Lower leg skin (tissue), 4 donors: ENCODE results near the gene IL1RAP. TPM values are rescaled to one million over a fixed set of nuclear protein-coding genes. Genes with fewer than 3 reads are reported as not detected.

ENCODE experiments used
- DNase-seq, 2 donors: peaks; one replicate each; pipeline ENCODE4 v3.0.0-alpha.2; 2019; ENCODE audit warnings: low spot score in 2 of 2
- H3K4me3 ChIP-seq: fragments of 200-600 bp; sonication (generic); 2 replicates; pipeline ENCODE4 v1.5.1; 2017; ENCODE audit warnings: mild to moderate bottlenecking, low read depth; ENCODE audit not compliant: poor library complexity, severe bottlenecking
- POLR2A ChIP-seq, 2 donors: fragments of 450-650 bp; IDR thresholded peaks; one replicate each; pipeline ENCODE4 v1.6.1; 2016 to 2017; ENCODE audit warnings: antibody characterized with exemption in 2 of 2, mild to moderate bottlenecking in 1 of 2, moderate library complexity in 1 of 2
- WGBS, 2 donors: methylation state at CpG; one replicate each; pipeline ENCODE4 v1.1.5; 2018; 5-methylcytosine and 5-hydroxymethylcytosine counted together
- intact Hi-C: fragments of 100-400 bp; cut with DNase I; formaldehyde crosslinking; loops from one replicate; pipeline ENCODE4 v1.15.0; 2023; ENCODE audit warnings: low total_unique reads
- total RNA-seq, 4 donors: library from RNA; depleted of rRNA; stranded (reverse); fragments of >200 nt; gene quantifications; one replicate each; pipeline ENCODE4 v1.1.0, GENCODE V29; 2016
- TF ChIP-seq, protein P1 (sequence below), 3 donors: fragments of 450-650 bp; IDR thresholded peaks; one replicate each; pipeline ENCODE4 v1.5.1; 2016; ENCODE audit warnings: antibody characterized with exemption in 3 of 3, mild to moderate bottlenecking in 3 of 3, moderate library complexity in 2 of 3

The IL1RAP gene
- total RNA-seq, 4 donors from 2014 or later: 18.5 to 37.7 (median 23.9) TPM

DNA sequence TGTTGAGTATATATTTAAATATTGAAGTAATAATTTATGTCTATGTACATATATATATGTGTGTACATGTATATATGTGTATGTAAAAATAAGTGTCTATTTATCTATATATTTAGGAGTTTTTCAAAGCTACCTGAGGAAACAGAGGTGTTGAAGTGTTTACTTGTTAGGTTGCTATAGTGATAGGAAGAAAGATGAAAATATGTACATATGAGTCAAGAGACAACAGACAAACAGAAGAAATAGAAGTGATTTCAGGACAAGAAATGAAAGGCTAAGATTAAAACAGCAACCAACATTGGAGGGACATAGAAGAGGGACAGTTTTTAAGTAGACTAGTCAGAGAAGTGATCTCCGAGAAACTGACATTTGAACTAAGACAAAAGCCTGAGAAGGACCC, 11.1 kb downstream of the IL1RAP start:
- DNase-seq: no peak
- TF ChIP-seq POLR2A (IDR thresholded peaks at IDR 0.05): no peak
- TF ChIP-seq, protein P1, sequence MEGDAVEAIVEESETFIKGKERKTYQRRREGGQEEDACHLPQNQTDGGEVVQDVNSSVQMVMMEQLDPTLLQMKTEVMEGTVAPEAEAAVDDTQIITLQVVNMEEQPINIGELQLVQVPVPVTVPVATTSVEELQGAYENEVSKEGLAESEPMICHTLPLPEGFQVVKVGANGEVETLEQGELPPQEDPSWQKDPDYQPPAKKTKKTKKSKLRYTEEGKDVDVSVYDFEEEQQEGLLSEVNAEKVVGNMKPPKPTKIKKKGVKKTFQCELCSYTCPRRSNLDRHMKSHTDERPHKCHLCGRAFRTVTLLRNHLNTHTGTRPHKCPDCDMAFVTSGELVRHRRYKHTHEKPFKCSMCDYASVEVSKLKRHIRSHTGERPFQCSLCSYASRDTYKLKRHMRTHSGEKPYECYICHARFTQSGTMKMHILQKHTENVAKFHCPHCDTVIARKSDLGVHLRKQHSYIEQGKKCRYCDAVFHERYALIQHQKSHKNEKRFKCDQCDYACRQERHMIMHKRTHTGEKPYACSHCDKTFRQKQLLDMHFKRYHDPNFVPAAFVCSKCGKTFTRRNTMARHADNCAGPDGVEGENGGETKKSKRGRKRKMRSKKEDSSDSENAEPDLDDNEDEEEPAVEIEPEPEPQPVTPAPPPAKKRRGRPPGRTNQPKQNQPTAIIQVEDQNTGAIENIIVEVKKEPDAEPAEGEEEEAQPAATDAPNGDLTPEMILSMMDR (IDR thresholded peaks at IDR 0.05): no peak
- intact Hi-C loops: no loop called here
- WGBS, 2 donors: 97% methylated on average over 1 of the region's 1 CpG
- no peak overlapping the region for H3K4me3 ChIP-seq

DNA sequence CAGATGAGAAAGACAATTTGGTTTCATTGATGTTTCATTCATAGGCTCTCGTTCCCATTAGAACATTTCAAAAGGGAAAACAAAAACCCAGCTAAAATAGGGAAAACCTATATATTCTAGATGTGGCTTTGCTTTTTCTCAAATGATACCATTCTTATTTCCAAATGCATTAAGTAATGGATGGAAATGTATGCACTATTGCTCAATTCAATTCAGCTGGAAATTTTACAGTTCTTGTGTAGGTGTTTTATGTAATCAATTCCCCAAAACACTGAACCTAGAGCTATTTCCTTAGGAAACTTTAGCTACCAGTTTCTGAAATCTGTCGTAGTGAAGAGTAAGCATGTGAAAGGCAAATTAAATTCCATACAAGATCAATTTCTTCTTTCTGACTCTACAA, 11.7 kb downstream of the IL1RAP start:
- TF ChIP-seq, protein P1 (IDR thresholded peaks at IDR 0.05): no peak
- no peak for TF ChIP-seq POLR2A (IDR thresholded peaks at IDR 0.05)
- intact Hi-C loops: no loop called here
- WGBS, 2 donors: 80 to 88% methylated on average over 2 of the region's 2 CpGs

DNA sequence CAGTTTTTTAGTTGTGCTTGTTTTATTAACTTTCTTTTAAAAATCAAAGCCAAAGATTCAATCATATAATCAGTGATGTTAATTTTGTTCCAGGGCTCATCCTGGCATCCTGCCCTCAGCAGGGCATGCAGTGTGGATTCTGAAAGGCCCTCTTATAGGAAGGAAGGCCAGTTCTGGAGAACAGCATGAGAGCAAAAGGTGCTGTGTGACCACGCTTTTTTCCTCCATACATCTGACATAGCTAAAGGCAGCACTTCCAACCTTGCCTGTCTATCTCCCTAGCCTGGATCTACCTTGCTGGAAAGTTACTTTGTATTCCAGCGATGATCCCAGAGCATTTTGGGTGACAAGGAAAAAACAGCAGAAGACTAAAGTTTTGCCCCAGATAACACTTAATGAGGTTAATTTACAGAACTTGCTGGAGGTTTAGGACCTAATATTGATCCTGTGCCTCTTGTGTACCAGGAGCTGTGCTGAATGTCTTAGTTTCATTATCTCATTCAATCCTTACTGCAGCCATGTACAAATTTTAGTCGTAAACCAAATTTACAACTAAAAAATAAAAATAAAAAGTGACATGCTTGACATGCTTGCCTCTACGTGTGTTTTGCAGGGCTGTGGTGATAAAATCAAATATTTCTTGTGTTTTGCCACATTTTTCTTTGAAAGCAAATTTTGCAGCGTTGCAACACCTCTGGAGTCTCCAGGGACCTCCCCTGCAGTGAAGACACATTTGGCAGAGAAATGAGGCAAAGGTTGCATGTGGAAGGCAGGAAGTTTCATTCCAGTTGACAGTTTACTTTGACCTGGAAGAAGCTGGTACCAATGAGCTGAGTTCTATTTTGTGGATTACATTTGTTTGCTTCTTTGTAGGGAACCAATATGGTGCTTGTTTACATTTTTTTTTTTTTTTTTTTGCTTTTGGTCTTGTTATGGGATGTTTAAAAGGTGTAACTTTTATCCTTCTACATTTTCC, 13.2 kb downstream of the IL1RAP start:
- no peak for DNase-seq
- intact Hi-C loops: no loop called here
- WGBS, 2 donors: 57 to 59% methylated on average over 5 of the region's 5 CpGs
- no peak overlapping the region for H3K4me3 ChIP-seq
- TF ChIP-seq POLR2A (IDR thresholded peaks at IDR 0.05): no peak
- TF ChIP-seq, protein P1 (IDR thresholded peaks at IDR 0.05): no peak

More for the DNA sequence above, 11.7 kb downstream of the IL1RAP start:
- H3K4me3 ChIP-seq: no peak overlapping the region
- DNase-seq: no peak

DNA sequence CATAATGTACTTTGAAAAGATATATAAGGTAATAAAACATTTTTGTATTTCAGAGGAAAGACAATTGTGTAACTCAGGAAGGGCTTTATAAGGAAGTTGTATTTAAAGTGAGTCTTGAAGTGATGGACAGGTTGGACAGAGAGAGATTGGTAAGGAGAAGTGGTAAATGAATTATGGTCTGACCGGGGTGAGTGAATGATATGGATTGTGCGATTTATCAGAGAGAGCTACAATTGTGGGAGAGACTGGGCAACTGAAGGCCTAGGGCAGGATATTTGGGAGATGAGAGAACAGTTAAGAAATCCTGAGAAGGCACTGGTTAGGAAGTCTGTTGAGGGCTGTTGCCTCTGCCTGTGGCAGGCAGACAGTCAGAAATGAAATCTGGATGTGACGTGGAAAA, 14.8 kb downstream of the IL1RAP start:
- intact Hi-C loops: no loop called here
- no peak for TF ChIP-seq POLR2A (IDR thresholded peaks at IDR 0.05)
- TF ChIP-seq, protein P1 (IDR thresholded peaks at IDR 0.05): no peak
- no peak for DNase-seq
- 90 to 99% methylated on average over 3 of the region's 3 CpGs for WGBS, 2 donors
- H3K4me3 ChIP-seq: no peak overlapping the region

DNA sequence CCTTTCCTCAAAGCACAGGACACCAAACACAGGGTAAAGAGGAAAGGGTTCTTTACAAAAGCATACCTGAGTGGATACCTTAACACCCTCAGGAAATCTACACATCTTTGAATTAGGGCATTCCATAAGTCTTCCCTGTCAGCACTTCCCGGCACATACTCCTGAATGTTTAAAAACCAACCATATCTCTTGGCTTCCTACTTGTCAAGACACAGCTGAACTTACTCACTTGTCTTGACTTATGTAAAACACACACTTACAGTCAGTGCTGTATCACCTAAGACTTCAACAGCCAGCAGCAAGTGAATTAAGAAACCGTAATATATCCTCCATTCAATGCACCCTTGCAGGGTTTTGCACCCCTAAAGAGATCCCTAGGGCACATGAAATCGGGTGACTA, 17.5 kb downstream of the IL1RAP start:
- no peak for DNase-seq
- WGBS, 2 donors: 69 to 71% methylated on average over 3 of the region's 3 CpGs
- intact Hi-C loops: no loop called here
- H3K4me3 ChIP-seq: no peak overlapping the region
- TF ChIP-seq POLR2A (IDR thresholded peaks at IDR 0.05): no peak
- TF ChIP-seq, protein P1 (IDR thresholded peaks at IDR 0.05): no peak
